Activated gamma-delta T cell treated with Interleukin-2 at 50 U/mL for 16 hours (primary cell): Measurements from ENCODE around the gene XAB2.

Experiments
- DNase-seq: peaks from one replicate; pipeline ENCODE4 v3.0.0-alpha.2; 2020

The XAB2 gene

GRCh38 chr19:7632340-7633203 lies 3.2 kb upstream of the XAB2 start:
- DNase-seq = no peak

- no peak for DNase-seq
These were observed 2.2 kb upstream of the XAB2 start for GRCh38 chr19:7631577-7631976.

- no peak for DNase-seq
These were observed 595 bp downstream of the XAB2 start for GRCh38 chr19:7628589-7629311.

DNA sequence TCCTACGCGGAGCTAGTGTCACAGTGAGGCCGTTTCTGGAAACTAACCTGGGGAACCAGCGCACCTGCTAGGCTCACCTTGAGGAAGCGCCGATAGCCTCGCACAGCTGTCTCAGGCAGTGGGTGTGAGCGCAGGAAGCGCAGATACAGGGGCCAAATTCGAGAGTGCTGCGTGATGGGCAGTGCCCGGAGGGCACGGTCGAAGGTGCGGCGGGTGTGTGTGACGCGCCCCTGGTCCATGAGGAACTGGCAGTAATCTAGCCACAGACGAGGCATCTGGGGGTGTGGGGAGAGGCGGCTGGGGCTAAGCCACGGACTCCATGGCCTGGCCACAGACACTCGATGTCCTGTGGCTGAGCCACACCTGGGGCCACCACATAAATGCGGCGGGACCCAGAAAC lies 2.2 kb downstream of the XAB2 start:
- DNase-seq = no peak

GRCh38 chr19:7625763-7626372 lies 3.5 kb downstream of the XAB2 start:
- no peak for DNase-seq

DNA sequence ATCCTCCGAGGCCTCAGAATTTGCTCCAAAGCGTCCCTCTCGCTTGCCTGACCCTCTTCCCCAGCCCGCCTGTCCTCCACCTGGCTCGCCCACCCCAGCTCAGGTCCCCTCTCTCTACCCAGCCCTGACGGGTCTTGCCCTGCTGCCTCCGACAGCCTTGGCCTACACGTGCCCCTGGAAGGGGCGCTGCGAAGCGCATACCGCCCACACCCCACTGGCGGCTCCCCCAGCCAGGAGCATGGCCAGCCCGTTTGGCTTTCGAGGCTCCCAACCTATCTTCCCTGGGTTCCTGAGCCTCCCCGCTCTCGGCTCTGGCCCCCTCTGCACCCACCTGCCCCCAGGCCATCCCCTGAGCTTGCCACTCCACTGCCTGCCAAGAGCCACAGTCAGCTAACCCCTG lies 4.5 kb downstream of the XAB2 start:
- DNase-seq = no peak

- DNase-seq = no peak
These were observed 5.4 kb downstream of the XAB2 start for GRCh38 chr19:7623725-7624603.

DNA sequence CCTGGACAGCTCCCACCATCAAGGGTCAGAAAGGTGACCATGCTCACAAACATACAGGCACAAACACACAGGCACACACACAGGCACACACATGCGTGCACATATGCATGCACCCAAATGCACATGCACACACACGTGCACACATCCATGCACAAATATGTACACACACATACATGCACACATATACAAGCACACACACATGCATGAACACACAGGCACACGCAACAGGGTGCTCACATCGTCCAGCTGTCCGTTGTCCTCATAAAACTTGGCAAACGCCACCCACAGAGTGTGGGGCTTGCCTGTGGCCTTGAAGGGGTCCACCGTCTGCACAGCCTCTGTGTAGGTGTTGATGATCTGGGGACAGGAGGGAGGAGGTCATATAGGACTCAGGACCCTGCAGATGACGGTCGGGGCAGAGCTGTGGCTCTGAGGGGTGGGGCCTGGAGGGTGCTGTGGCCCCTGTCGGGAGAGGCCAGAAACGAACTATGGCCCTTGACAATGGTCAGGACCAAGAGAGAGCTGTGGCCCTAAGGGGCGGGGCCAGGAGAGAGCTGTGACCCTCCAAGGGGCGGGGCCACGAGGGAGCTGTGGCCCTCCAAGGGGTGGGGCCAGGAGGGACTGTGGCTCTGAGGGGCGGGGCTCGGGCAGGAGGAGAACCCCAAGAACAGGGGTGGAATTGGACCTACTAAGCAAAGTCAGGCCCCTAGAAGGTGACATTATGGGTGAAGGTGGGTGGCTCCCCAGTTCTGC lies 6.2 kb downstream of the XAB2 start:
- no peak for DNase-seq

DNA sequence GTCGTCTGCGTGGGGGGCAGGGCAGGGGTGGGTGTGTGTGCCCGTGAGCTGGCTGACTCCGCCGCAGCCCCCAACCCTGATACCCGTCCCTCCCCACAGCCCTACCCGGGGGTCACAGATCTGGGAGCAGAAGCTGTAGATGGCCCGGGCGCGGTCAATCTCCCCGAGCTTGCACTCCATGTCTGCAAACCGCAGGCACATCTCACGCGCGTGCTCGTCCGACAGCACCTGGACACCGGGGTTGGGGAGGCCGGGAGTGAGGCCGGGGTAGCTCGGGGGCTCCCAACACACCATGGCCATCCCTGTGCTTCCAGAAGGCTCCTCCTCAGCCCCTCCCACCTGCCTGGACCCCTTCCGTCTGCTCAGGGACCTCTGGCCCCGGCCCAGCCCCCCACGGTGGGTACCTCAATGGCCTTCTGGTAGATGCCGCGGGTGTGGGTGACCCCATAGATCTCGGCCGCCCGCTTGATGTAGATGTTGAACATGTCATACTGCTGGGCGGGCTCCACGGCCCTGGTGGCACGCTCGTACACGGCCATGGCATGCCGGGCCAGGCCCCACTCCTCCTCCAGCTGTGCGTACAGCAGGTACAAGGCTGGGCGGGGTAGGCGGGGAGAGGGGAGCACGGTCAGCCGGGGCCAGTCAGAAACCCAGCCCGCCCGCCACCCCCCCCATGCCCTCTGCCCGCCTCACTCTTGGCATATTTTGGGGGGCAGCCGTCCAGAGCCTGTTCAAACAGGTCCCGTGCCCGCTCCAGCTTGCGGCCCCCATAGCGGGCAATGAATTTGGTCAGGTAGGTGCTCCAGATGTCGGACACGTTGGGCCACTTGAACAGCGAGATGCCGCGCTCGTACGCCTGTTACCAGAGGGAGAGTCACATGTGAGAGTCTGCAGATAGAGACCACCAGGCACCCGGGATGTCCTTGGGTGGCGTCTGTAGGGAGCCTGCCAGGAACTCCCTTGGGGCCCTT lies 8.6 kb downstream of the XAB2 start:
- DNase-seq = no peak

GRCh38 chr19:7619671-7620441 lies 9.5 kb downstream of the XAB2 start:
- no peak for DNase-seq

- DNase-seq = no peak
These were observed 10.4 kb downstream of the XAB2 start for GRCh38 chr19:7618771-7619510.

- no peak for DNase-seq
These were observed 11.0 kb downstream of the XAB2 start for GRCh38 chr19:7618348-7618747.

DNA sequence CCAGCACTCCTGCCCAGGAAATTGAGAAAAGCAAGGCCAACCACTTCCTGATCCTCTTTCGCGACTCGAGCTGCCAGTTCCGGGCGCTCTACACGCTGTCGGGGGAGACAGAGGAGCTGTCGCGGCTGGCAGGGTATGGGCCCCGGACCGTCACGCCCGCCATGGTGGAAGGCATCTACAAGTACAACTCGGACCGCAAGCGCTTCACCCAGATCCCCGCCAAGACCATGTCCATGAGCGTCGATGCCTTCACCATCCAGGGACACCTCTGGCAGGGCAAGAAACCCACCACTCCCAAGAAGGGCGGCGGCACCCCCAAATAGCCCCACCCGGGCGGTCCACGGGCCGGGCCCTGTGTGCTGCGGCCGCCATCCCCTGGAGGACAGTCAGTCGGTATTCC lies 11.6 kb downstream of the XAB2 start:
- no peak for DNase-seq

- no peak for DNase-seq
These were observed 12.2 kb downstream of the XAB2 start for GRCh38 chr19:7617172-7617571.

GRCh38 chr19:7614859-7615741 lies 14.2 kb downstream of the XAB2 start:
- DNase-seq = no peak

GRCh38 chr19:7612282-7613274 lies 16.8 kb downstream of the XAB2 start:
- DNase-seq = no peak
